ENCODE data around the gene TNRC6B.
"Not testable (repeated sequence)": the region's sequence is repeated elsewhere in the genome, so short reads cannot be mapped to it uniquely, and the experiment has no call there.

TNRC6B gene

GRCh38 chr22:40300884-40301672 lies 123.4 kb downstream of the TNRC6B start:
- DNase-seq, result no peak

- DNase-seq, result no peak
These were observed 124.4 kb downstream of the TNRC6B start for GRCh38 chr22:40302149-40302548.

- no peak for DNase-seq
These were observed 127.9 kb downstream of the TNRC6B start for GRCh38 chr22:40305625-40306024.

DNA sequence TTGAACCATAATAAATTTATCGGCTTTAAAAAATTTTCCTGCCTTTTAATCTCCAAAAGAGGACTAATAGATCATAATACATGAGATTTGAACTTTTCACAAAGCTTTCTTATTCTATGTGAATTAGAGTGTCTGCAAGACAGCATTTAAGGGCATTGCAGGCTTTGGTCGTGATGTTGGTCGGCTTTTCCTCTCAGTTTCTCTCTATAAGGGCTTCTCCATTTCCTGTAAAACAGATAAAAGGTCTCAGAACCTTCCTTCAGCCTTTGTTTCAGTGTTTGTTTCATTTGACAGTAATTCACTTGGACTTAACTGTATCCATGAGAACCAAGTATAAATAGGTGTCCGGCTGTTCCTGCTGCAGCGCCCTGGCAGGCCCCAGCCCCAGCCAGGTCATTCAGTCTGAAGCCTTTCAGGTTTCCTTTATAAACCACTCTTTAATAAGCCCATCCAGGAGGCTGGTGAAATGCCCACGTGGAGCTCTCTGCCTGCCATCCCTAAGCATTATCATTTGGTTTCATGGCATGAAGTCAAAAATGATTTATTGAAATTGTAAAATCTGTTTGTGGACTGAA lies 131.4 kb downstream of the TNRC6B start:
- DNase-seq, result no peak

GRCh38 chr22:40309631-40310030 lies 131.9 kb downstream of the TNRC6B start:
- no peak for DNase-seq

DNA sequence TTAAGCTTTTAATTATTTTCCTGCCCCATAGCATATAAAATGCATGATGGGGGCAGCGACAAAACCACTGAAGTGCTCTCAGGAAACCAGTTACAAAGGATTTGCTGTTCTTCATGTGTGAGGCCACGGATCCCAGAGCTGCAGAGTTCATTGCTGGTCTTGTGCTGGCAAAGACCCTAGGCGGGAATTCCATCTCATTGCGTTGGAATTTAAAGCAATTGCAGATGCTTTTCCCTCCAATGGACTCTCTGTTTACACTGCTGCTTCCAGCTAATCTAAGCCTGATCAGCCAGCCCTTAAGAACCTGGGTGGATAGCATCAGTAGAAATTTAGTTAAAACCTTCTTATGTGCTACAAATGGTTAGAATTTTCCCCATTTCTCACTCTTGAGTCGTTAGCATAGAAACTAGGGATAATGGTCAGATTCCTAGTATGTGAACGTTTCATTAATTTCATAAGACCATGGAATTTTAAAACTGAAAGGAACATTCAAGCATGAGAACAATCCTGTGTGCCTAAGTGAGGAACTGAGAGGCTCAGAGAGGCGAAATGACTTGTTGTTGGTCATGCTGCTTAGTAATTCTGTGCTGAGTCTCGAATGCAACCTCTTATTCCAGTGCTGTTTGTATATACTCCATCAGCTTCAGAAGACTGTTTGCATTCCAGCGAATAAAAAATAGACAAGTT lies 132.5 kb downstream of the TNRC6B start:
- DNase-seq, result no peak

GRCh38 chr22:40310768-40311120 lies 133.0 kb downstream of the TNRC6B start:
- DNase-seq, result no peak

DNA sequence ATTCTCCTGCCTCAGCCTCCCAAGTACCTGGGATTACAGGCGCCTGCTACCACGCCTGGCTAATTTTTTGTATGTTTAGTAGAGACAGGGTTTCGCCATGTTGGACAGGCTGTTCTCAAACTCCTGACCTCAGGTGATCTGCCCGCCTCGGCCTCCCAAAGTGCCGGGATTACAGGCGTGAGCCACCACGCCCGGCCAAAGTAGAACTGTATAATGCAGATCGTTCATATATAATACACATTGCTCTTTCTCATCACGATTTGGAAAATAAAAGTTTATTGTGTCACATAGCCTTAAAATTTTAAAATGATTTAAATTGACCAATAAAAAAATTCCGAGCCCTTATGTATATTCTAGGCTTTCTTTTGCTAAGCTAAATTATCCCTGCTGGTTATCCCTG lies 133.9 kb downstream of the TNRC6B start:
- DNase-seq, result not testable (repeated sequence)

DNA sequence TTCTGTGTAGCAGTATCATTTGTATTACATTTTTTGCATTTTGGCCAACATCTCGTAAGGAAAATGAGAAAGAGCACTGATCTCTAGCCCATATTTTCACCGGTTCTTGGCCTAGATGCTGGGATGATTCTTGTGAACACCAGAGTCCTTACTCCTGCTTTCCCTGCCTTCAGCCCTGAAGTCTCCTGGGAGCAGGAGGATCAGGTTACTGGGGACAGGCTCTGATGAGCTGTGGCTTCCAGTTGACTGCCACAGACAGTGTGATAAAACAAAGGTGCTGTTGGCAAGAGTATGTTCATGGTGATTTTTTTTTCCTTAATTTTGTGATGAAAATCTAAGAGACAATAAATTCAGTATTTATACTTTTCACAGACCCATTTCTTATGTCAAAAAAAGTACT lies 134.3 kb downstream of the TNRC6B start:
- DNase-seq, result no peak

DNA sequence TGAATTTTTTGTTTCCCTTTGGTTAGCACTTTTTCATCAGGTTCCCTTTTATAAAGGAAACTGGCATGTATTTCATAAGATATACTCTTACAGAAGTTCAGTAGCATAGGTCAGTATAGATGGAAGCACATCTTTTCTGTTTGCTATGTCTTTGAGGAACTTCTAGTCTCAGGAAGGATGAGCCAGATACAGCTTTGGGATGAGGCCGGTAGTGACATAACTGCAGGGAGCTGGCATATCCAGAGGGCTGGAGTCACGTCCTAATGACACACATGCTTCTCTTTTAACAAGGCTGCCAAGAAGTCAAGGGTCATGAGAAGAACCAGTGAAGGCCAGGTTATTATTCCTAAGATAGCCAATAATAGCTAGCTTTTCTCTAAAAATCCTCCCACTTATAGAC lies 135.3 kb downstream of the TNRC6B start:
- DNase-seq, result no peak

DNA sequence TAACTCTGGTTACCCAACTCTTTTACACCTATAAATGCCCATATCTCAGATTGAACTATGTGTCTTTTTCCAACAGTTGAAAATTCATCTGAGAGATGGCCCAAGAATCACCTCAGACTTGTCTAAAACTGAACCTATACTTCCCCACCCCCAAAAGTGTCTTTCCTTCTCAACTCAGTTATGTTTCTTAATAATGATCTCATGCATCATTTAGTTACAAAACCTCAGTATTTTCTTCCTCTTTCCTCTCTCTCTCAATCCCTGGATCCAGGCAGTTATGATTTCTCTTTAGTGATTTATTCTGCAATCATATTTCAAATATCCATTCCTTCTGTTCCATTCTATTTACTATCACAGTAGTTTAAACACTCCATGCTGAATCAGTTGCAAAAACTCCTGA lies 136.3 kb downstream of the TNRC6B start:
- DNase-seq, result no peak

- no peak for DNase-seq
These were observed 143.0 kb downstream of the TNRC6B start for GRCh38 chr22:40320687-40321086.

GRCh38 chr22:40322021-40322420 lies 144.3 kb downstream of the TNRC6B start:
- DNase-seq, result no peak

DNA sequence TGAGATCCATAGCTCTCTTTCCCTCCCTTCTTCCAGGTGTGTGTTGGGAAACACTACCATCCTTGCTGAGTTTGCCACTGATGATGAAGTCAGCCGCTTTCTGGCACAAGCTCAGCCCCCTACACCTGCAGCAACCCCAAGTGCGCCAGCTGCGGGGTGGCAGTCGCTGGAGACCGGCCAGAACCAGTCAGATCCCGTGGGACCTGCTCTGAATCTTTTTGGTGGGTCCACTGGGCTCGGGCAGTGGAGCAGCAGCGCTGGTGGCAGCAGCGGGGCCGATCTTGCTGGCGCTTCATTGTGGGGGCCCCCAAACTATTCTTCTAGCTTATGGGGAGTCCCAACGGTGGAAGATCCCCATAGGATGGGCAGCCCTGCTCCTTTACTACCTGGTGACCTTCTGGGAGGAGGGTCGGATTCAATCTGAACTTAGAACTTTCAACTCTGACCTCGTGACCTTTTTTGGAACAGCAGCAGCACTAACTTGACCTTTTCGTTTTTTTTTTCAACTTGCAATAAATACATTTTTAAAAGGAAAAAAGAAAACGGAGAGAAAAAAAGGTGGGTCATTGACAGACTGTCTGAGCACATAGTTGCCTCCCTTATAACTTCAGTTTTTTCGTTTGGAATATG lies 145.2 kb downstream of the TNRC6B start:
- no peak for DNase-seq

- peak; percentile 48 for DNase-seq
These were observed 146.0 kb downstream of the TNRC6B start for GRCh38 chr22:40323681-40324171.

- peak; percentile 47 for DNase-seq
These were observed 147.0 kb downstream of the TNRC6B start for GRCh38 chr22:40324468-40325305.

- DNase-seq, result peak; percentile 43
These were observed 147.6 kb downstream of the TNRC6B start for GRCh38 chr22:40325315-40325714.

GRCh38 chr22:40326905-40327735 lies 149.4 kb downstream of the TNRC6B start:
- DNase-seq, result no peak

GRCh38 chr22:40328546-40329456 lies 151.1 kb downstream of the TNRC6B start:
- DNase-seq, result no peak

DNA sequence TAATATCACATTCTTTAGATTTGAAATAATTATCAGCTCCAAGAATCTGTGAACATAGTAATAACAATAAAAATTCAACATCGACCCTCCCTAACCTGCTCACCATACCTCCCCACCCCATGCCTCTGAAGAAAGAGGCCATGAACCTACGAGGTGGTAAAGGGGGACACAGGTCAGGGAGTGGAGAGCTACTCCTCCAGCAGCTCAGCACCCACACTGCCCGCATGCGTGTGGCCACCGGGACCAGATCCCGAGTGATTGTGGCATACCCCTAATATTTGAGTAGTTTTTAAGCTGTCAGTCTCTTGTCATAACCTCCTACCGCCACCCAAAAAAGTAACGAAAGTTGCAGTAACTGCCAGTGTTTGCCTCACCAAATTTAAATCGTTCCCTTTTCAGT lies 151.7 kb downstream of the TNRC6B start:
- DNase-seq, result no peak

DNA sequence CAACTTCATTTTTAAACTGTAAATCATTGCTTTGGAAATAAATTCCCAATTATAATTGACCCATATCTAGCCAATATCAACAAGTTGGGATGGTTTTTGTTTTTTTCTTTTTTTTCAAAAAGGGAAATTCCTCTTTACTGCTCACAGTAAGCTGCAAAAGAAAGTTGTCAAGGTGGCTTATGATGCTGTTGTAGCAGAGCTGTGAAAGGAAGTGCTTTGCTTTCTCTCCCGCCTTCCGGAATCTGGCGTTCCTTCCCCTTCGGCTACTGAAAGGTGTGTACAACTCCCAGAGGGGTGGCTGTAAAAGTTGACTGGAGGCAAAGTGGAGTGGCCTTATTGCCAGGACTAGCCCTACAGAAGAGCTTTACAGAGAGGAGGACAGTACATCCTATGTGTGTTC lies 152.4 kb downstream of the TNRC6B start:
- DNase-seq, result no peak
